IPS DF 6.9 (cell line): Measurements from ENCODE around the gene CTNNA3.

Experiments used
- DNase-seq: peaks from one replicate; pipeline ENCODE4 v3.0.0-alpha.2; 2013; ENCODE audit warnings: low read depth, low spot score
- H3K27ac ChIP-seq: one replicate; pipeline ENCODE4 v1.5.1; 2013; ENCODE audit warnings: low read length, control low read depth
- H3K27me3 ChIP-seq: 2 replicates; pipeline ENCODE4 v1.6.1; 2013; ENCODE audit warnings: mild to moderate bottlenecking, low read length; ENCODE audit not compliant: control insufficient read depth, insufficient read depth
- H3K36me3 ChIP-seq: 2 replicates; pipeline ENCODE4 v1.6.1; 2013; ENCODE audit warnings: low read length; ENCODE audit not compliant: control insufficient read depth, insufficient read depth
- H3K4me1 ChIP-seq: 2 replicates; pipeline ENCODE4 v1.6.1; 2013; ENCODE audit warnings: low read length; ENCODE audit not compliant: control insufficient read depth, insufficient read depth
- H3K4me3 ChIP-seq: 2 replicates; pipeline ENCODE4 v1.5.1; 2013; ENCODE audit warnings: mild to moderate bottlenecking, low read length
- H3K9me3 ChIP-seq: 2 replicates; pipeline ENCODE4 v1.6.1; 2013; ENCODE audit warnings: low read length, inconsistent platforms; ENCODE audit not compliant: control insufficient read depth, insufficient read depth
- WGBS: extraction: QIAGEN DNeasy Blood & Tissue Kit; methylation state at CpG from one replicate; pipeline ENCODE4 v1.1.7; 2013; ENCODE audit warnings: mixed read lengths, missing lambda C conversion rate; ENCODE audit not compliant: insufficient read length, insufficient coverage; 5-methylcytosine and 5-hydroxymethylcytosine counted together

CTNNA3 gene

DNA sequence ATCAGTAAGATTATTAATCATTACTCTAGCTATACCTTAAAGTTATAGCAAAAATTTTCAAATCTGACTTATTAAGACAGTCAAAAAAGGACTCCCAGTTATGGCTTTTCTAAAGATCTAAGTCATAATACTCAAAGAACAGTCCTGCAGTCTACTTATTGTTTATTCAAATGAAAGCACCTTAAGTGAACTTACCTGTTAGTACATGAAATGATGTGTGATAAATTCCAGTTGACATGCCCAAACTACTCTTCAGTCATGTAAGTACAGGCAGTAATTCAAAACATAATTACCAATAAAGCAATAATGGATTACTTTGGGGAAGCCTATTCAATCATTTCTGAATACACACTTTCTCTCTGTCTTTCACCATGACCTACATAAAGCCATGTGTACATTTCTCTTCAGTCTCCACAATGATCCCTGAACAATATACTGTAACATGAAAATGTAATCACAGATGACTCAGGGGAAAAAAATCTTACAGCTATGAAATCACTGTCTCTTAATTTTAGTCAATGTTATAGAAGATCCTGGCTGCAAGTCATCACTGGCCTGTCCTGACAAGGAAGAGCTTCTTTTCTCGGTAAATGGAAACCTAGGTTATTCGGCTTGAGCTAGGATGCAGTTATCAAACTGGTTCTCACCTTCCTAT lies 1190.9 kb downstream of the CTNNA3 start:
- no peak for DNase-seq
- Histone ChIP-seq H3K4me1 (no peaks in the 10 kb centered on the region), H3K27ac (no peak overlapping the region), H3K9me3 (no peaks in the 10 kb centered on the region), H3K36me3 (no peaks in the 10 kb centered on the region), H3K27me3 (no peaks in the 10 kb centered on the region), H3K4me3 (no peak overlapping the region)
- WGBS, result no CpG with 5 or more reads among the region's 2 CpGs

DNA sequence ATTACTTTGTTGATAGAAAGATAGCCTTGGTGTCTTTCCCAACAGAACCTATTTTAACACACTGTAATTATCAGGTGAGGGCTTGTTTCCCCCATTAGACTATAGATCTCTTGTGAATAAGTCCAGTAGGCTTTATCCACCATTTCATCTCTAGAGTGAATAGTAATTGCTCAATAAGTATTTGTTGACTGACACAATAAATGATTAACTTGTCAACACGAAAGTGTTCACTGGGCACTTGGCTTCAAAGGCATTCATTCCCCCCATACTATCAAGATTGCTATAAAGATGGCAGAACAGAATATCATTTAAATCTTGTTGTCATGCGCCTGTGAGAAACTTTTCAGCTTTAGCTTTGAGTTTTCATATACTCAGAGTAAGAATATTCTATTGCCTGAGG lies 1194.6 kb downstream of the CTNNA3 start:
- no peak for DNase-seq
- H3K9me3 ChIP-seq, result no peaks in the 10 kb centered on the region
- WGBS, result no CpG with 5 or more reads among the region's 2 CpGs

DNA sequence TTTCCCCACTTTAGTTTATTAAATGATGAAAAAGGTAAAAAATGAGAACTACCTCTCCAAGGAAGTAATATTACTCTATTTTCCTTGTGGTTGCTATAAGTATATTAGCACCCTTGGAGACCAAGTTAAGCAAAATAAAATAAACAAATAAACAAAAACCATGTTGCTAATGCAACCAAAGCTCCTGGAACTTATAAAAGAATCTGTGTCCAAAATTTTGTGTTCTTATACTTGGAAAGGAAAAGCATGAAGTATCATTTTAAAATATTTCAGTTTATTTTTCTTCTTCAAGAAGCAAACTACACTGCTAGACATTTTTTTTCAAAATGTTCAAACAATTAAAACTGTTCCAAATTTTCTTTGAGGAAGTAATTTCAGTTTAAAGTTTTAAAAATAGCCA lies 1212.0 kb downstream of the CTNNA3 start:
- H3K4me3 ChIP-seq, result no peak overlapping the region
- H3K36me3 ChIP-seq, result no peaks in the 10 kb centered on the region
- H3K4me1 ChIP-seq, result no peaks in the 10 kb centered on the region
- H3K27me3 ChIP-seq, result no peaks in the 10 kb centered on the region
- no peak for DNase-seq
- H3K9me3 ChIP-seq, result no peaks in the 10 kb centered on the region
- H3K27ac ChIP-seq, result no peak overlapping the region

More for the DNA sequence above, 1194.6 kb downstream of the CTNNA3 start:
- Histone ChIP-seq H3K27ac (no peak overlapping the region), H3K4me1 (no peaks in the 10 kb centered on the region), H3K27me3 (no peaks in the 10 kb centered on the region), H3K36me3 (no peaks in the 10 kb centered on the region), H3K4me3 (no peak overlapping the region)

DNA sequence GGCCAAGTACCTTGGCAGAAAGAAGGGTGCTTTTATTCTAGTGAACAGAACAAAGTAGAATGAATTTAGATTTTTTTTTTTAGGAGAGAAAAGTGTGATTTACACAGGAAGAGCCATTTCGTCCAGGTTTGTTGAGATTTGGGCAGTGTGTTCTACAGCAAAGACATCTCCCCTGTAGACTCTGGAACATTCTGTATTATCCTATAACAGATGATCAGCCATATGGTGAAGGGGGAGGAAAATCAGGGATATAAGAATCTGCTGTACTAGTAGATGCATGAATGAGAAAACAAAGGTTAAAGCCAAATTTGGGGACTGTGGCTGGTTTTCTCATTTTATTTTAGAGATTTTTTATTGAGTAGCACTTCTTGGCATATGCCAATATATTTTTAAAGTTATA lies 1223.8 kb downstream of the CTNNA3 start:
- WGBS, result no CpG with 5 or more reads among the region's 1 CpG
- Histone ChIP-seq H3K9me3 (no peaks in the 10 kb centered on the region), H3K27me3 (no peaks in the 10 kb centered on the region), H3K4me1 (no peaks in the 10 kb centered on the region), H3K27ac (no peak overlapping the region), H3K4me3 (no peak overlapping the region), H3K36me3 (no peaks in the 10 kb centered on the region)
- no peak for DNase-seq

DNA sequence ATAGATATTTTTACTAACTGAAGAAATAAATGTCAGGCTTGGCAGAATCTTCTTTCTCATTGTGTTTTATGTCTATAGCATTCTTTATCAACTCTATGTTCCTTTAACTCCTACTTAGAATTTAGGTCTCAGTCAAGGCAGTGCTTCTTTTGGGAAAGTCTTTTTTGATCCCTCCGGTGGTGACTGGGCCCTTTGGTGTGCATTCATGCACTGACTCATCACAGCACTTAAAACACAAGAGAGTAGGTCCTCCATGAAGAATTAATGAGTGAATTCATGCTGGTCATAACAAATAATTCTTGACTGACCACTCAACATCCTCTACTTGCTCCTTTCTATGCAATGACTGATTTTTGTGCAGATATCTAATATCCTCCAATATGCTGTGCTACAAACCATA lies 1229.0 kb downstream of the CTNNA3 start:
- no peaks in the 10 kb centered on the region for H3K9me3 ChIP-seq
- H3K4me1 ChIP-seq, result no peaks in the 10 kb centered on the region
- no peaks in the 10 kb centered on the region for H3K36me3 ChIP-seq
- WGBS, result no CpG with 5 or more reads among the region's 1 CpG
- DNase-seq, result no peak
- no peaks in the 10 kb centered on the region for H3K27me3 ChIP-seq
- H3K4me3 ChIP-seq, result no peak overlapping the region
- no peak overlapping the region for H3K27ac ChIP-seq

DNA sequence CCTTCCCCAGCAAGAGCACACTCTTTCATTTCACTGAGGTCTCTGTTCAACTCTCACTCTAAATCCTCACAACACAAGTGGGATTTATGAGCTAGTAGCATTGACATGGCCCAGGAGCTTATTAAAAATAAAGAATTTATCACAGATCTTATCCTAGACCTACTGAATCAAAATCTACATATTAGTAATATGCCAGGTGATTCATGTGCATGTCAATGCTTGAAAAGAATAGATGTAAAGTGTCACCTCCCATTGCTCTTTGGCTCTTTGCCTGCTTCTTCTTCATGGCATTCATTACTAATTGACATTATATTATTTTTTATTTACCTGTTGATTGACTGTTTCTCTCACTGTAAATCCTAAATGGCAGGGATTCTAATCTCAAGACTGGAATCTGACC lies 1229.4 kb downstream of the CTNNA3 start:
- Histone ChIP-seq H3K4me1 (no peaks in the 10 kb centered on the region), H3K36me3 (no peaks in the 10 kb centered on the region), H3K9me3 (no peaks in the 10 kb centered on the region), H3K4me3 (no peak overlapping the region), H3K27me3 (no peaks in the 10 kb centered on the region), H3K27ac (no peak overlapping the region)
- DNase-seq, result no peak

DNA sequence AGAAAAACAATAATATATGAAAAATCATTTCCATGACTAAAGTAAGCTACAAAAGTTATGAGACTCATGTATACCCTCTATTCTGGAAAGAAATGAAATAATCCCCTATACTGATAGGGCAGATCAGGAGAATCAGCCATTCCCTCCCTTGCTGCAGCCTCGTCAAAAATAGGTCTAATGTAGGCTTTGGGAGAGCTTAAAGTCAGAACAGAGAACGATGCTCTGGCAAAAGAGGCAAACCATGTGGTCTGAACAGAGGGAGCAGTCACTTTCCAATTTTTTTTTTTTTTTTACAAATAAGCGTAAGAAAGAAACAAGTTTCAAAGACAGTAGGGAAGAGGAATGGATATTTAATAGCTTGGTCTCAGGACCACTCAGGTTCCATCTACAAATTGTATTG lies 1232.4 kb downstream of the CTNNA3 start:
- Histone ChIP-seq H3K4me1 (no peaks in the 10 kb centered on the region), H3K36me3 (no peaks in the 10 kb centered on the region), H3K27ac (no peak overlapping the region), H3K4me3 (no peak overlapping the region), H3K27me3 (no peaks in the 10 kb centered on the region), H3K9me3 (no peaks in the 10 kb centered on the region)
- no peak for DNase-seq
- WGBS, result no CpG with 5 or more reads among the region's 3 CpGs

DNA sequence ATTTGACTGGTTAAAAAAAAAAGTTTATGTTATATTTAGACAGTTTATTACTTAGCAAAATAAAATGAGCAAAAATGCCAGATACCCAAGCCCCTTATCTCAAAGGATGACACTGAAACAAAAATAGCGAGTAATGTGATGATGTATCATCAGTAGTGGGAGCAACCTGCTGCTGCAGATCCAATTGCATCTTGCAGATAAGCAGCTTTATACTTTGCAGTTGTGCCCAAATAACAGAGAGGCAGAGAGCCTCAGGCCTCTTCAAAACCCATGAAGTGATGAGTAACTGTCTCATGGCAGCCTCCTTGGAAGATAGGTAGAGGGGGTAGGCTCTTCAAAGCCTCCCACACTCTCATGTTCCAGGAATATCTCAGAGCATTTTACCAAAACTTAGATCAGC lies 1238.4 kb downstream of the CTNNA3 start:
- Histone ChIP-seq H3K27me3 (no peaks in the 10 kb centered on the region), H3K4me1 (no peaks in the 10 kb centered on the region), H3K9me3 (no peaks in the 10 kb centered on the region), H3K36me3 (no peaks in the 10 kb centered on the region), H3K4me3 (no peak overlapping the region), H3K27ac (no peak overlapping the region)
- DNase-seq, result no peak
- no CpG with 5 or more reads among the region's 1 CpG for WGBS

DNA sequence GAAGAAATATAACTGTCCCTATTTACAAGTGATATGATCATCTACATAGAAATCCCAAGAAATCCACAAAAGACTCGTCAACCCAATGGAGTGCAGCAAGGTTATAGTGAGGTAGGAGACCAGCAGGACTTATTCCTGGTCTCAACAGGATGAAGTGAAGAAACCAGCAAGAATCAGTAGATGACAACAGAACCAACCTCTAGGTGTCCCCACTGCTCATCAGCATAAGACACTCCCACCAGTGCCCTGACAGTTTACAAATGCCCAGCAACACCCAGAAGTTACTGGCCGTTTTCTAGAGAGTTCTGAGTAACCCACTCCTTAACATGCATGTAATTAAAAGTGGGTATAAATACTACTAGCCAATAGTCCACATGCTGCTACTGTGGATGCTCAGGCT lies 1240.7 kb downstream of the CTNNA3 start:
- no CpG with 5 or more reads among the region's 2 CpGs for WGBS
- H3K9me3 ChIP-seq, result no peaks in the 10 kb centered on the region
- no peaks in the 10 kb centered on the region for H3K27me3 ChIP-seq
- no peak overlapping the region for H3K27ac ChIP-seq
- no peaks in the 10 kb centered on the region for H3K36me3 ChIP-seq
- H3K4me3 ChIP-seq, result no peak overlapping the region
- DNase-seq, result no peak
- no peaks in the 10 kb centered on the region for H3K4me1 ChIP-seq

DNA sequence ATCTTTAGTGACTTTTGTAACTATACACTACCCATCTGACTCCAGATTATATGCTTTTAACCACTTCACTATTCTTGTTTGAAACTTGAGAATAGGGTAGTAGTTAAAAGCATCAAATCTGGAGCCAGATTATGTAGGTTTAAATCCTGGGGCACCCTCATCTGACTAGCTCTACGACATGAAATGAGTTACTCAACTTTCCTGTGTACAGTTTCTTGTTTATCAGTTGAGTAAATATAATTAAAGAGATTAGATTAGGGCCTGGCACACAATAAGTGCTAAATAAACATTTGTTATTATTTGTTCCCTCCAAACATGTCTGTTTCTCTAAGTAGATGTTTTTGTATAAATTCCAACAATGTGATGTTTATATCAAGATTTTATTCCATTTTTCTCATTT lies 1255.4 kb downstream of the CTNNA3 start:
- Histone ChIP-seq H3K36me3 (no peaks in the 10 kb centered on the region), H3K4me3 (no peak overlapping the region), H3K27ac (no peak overlapping the region), H3K27me3 (no peaks in the 10 kb centered on the region), H3K4me1 (no peaks in the 10 kb centered on the region), H3K9me3 (no peaks in the 10 kb centered on the region)
- no peak for DNase-seq
- no CpG with 5 or more reads among the region's 1 CpG for WGBS

DNA sequence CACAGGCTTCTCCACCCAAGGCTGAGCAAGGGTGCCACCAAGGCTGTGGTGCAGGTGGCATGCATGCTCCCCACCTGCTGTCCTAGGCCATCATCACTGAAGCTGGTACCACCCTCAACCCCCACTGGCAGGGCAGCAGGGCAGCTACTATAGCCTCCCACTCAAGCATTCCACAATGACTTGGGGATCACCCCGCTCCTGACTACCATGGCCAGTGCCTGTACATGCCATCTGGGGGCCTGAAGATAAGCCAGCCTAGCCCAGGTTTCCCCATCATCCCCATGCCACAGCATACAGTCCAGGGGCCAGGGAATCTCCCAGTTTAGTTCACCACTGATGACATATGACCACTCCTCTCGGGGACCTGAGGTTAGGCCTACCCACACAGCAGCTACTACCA lies 1281.1 kb downstream of the CTNNA3 start:
- no peaks in the 10 kb centered on the region for H3K27me3 ChIP-seq
- H3K9me3 ChIP-seq, result no peaks in the 10 kb centered on the region
- no peaks in the 10 kb centered on the region for H3K4me1 ChIP-seq
- no peak overlapping the region for H3K4me3 ChIP-seq
- H3K27ac ChIP-seq, result no peak overlapping the region
- no peak for DNase-seq
- no CpG with 5 or more reads among the region's 2 CpGs for WGBS
- no peaks in the 10 kb centered on the region for H3K36me3 ChIP-seq
